Fibroblast of mammary gland (primary cell): ENCODE measurements around the gene NHLRC1.

Experiments
- DNase-seq: peaks from one replicate; pipeline ENCODE4 v3.0.0-alpha.2; 2010; ENCODE audit warnings: low read depth
- H3K4me3 ChIP-seq: 2 replicates; pipeline ENCODE4 v1.5.1; 2011; ENCODE audit warnings: low read depth, mild to moderate bottlenecking, low read length, moderate library complexity; ENCODE audit not compliant: control insufficient read depth
- CTCF ChIP-seq: conservative IDR thresholded peaks from 2 replicates; pipeline ENCODE4 v1.5.1; 2011; ENCODE audit warnings: low read depth, low read length, inconsistent platforms; ENCODE audit not compliant: control insufficient read depth, insufficient read depth

NHLRC1 gene

GRCh38 chr6:18121580-18122127, 823 bp downstream of the NHLRC1 start:
- TF ChIP-seq CTCF = no peak
- no peak for DNase-seq
- H3K4me3 ChIP-seq = no peak overlapping the region

GRCh38 chr6:18119236-18119635, 3.2 kb downstream of the NHLRC1 start:
- TF ChIP-seq CTCF = no peak
- H3K4me3 ChIP-seq = no peak overlapping the region
- no peak for DNase-seq

GRCh38 chr6:18118330-18118729, 4.1 kb downstream of the NHLRC1 start:
- TF ChIP-seq CTCF = no peak

GRCh38 chr6:18117136-18117535, 5.3 kb downstream of the NHLRC1 start:
- TF ChIP-seq CTCF = no peak
- no peak for DNase-seq
- H3K4me3 ChIP-seq = no peak overlapping the region

More at GRCh38 chr6:18118330-18118729, 4.1 kb downstream of the NHLRC1 start:
- DNase-seq = no peak
- no peak overlapping the region for H3K4me3 ChIP-seq

- DNase-seq = no peak
- no peak overlapping the region for H3K4me3 ChIP-seq
- TF ChIP-seq CTCF = no peak
These were observed 7.1 kb downstream of the NHLRC1 start for GRCh38 chr6:18115356-18115755.

GRCh38 chr6:18110162-18110561, 12.3 kb downstream of the NHLRC1 start:
- DNase-seq = no peak
- no peak for TF ChIP-seq CTCF
- H3K4me3 ChIP-seq = no peak overlapping the region

- H3K4me3 ChIP-seq = no peak overlapping the region
- no peak for TF ChIP-seq CTCF
These were observed 15.4 kb downstream of the NHLRC1 start for GRCh38 chr6:18107061-18107460.

More at GRCh38 chr6:18107061-18107460, 15.4 kb downstream of the NHLRC1 start:
- DNase-seq = no peak
